GM21360 (cell line): ENCODE data around the gene TOP3B.

Source experiments
- ATAC-seq: cut with Tn5 transposase; IDR thresholded peaks from one replicate; pipeline ENCODE4 v1.9.1; 2021; ENCODE audit warnings: mild to moderate bottlenecking, moderate library complexity; ENCODE audit not compliant: unreplicated experiment

Gene TOP3B

GRCh38 chr22:22011964-22012363 is 29.4 kb upstream of the TOP3B start:
- ATAC-seq, result no peak

DNA sequence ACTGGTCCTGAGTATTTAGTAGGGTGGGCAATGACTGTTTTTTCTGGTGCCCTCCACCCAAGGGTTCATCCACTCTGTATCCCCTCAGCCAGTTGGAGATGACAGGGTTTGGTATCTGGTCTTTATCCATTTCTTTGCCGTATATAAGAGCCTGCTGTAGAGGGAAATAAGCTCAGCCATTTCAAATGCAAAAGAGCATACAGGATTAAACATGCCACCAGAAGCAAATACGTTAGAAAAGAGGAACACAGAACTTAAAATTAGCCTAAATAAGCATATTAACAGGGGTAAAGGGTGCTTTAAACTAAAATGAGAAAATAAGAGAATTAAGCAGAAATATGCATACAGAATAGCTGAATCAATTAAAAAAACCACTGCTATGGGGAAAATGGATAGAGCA is 27.8 kb upstream of the TOP3B start:
- no peak for ATAC-seq

DNA sequence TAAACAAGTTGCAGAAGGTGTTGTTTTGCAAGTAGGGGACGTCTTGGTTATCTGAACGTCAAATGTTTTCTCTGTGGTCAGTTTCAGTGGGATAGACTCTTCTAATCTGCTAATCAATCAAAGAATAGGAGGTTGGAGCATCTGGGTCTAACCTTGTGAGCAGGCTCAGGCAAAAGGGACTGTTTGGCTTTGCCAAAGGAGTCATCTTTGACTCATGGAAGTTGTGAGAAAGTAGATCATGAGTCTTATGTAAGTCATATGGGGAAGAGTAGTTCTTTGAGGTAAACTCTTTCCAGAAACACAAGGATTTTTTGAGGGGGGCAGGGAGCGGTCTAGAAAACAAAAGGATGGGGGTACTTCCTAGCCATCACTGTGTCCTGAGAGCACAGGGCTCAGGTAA is 27.1 kb upstream of the TOP3B start:
- no peak for ATAC-seq

DNA sequence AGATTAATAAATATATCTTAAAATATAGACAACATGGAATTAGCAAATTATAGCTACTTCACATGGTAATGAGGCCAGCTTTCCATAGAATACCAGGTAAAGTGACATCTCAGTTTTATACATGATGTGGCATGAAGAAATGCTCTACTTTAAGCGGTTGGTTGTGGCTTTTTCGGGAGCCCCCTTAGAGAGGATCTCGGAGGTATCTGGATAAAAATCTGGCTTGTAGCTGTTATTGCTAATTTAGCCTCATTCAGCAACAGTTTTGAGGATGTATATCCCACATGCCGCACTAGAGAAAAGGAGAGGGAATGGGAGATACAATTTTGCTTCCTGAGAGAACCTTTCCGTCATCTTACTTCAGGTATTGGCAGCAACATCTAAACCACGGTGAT is 24.0 kb upstream of the TOP3B start:
- no peak for ATAC-seq

DNA sequence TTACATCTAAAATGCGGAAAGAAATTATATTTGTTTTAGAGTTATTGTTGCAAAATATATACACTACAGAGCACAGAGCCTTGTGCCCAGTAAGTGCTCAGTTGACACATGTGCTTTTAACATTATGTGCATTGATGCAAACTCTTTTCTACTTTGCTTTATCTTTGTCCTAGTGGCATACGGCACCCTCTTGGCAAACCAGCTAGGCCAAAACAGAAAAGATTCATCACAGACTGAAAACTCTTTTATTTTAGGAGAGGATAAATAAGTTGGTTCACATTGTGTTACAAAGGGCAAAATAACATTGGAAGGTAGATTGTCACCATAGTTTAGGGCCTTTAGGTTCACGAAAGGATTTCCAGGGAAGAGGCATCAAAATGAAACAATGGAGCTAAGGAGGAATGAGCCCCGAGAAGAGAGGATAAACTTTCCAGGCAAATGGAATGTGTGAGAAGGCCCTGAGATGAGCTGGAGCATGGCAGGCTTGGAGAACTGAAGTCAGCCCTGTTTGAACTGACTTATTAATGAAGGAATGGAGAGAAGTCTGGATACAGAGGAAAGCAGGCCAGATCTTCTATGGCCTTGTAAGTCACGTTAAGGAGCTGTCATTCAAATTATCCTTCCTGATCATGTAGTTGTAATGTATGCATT is 23.5 kb upstream of the TOP3B start:
- no peak for ATAC-seq

- ATAC-seq, result no peak
Observed at GRCh38 chr22:22003233-22003632, 20.6 kb upstream of the TOP3B start.

DNA sequence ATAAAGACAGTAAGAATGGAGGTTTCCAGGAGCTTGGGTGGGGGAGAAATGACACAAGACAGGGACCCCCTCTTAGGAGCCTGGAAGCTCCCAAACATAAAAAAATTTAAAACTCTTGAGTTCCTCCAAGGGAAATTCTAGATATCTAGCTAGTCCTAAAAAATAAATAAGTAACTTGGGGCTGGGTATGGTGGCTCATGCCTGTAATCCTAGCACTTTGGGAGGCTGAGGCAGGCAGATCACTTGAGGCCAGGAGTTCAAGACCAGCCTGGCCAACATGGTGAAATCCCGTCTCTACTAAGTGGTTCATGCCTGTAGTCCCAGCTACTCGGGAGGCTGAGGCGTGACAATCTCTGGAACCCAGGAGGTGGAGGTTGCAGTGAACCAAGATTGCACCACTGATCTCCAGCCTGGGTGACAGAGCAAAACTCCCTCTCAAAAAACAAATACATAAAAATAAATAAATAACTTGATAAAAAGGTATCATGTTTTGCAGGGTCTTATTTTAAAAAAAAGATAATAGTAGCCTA is 20.0 kb upstream of the TOP3B start:
- ATAC-seq, result no peak

- no peak for ATAC-seq
Observed at GRCh38 chr22:22001664-22002525, 19.3 kb upstream of the TOP3B start.

- ATAC-seq, result no peak
Observed at GRCh38 chr22:21998595-21999247, 16.1 kb upstream of the TOP3B start.

DNA sequence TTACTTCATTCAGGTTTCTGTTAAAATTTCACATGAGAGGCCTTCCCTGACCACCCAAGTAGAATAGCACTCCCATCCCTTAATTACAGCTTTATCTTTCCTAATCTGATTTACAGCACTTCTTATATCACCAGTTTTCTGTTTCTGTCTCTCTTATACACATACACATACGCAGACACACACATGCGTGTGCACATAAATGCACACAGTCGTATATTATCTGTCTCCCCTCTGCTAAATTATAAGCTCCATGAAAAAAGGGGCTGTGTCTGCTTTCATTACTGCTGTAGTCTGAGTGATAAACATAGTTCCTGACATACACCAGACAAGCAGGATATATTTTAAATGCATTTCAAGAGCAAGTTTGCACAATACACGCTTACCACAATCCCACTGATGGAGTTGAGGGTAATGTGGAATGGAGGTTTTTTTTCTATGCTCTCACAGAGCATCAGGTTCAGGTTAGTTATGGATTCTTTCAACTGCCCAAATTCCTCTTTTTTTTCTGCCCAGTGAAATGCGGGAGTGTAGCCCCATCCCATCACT is 13.7 kb upstream of the TOP3B start:
- ATAC-seq, result no peak

DNA sequence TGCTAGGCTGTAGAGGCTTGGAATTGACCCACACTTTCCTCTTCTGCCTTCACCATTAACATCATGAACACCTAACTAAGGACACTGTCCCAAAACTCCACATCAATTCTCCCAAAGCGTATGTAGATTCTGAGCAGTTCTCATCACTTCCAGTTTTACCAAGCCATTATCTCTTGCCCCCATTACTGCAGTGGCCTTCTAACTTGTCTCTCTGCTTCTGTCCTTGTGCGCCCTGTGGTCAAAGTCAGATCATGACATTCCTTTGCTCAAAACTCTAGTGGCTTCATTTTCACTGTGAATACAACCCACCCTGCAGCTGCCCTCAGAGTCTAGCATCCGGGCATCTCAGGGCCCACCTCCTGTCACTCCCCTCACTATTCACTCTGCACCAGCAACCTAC is 13.1 kb upstream of the TOP3B start:
- ATAC-seq, result no peak

DNA sequence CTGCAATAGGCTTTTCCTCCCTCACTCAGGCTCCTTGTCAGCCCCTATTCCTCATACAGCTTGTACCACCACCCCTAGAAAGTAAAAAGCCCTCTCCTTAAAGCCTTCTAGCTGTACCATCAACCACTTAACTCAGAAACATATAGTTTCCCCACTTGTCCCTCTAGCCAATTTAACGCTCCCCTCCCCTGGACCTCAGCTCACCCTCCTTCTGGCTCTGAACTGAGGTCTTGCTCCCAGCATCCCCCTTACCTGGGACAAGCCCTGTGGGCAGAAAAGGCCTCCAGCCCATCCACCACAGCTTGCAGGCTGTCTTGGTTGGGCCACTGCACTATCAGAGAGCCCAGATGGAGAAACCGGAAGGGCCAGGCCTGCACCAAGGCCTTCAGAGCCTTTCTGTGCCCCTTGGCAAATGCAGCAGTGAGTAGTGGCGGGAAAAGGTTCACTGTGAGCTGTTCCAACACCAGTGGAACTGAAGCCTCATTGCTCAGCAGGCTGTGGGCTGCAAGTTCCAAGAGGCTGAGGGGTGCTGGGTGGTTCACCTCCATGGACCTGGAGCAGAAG is 12.4 kb upstream of the TOP3B start:
- ATAC-seq, result no peak

DNA sequence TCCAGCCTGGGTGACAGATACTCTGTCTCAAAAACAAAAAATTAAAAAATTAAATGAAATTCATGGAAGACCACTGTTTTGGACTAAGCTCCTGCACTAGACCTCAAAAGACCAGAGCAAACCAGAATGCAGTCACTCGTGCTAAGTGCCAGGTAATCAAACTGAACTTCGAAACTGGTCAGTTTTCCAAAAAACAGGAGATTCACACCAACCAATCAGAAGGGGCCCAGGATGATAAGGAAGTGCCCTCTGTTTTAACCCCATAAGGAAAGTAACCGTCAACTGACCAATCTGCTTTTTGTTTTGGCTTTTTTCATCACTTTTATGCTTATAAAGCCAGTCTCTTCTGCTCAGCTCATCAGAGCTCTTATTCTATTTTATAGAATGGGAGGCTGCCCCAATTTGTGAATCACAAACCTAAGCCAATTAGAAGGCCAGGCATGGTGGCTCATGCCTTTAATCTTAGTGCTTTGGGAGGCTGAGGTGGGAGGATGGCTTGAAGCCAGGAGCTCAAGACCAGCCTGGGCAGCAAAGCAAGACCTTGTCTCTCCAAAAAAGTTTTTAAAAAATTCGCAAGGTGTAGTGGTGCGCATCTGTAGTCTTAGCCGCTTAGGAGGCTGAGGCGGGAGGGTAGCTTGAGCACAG is 10.1 kb upstream of the TOP3B start:
- ATAC-seq, result no peak

DNA sequence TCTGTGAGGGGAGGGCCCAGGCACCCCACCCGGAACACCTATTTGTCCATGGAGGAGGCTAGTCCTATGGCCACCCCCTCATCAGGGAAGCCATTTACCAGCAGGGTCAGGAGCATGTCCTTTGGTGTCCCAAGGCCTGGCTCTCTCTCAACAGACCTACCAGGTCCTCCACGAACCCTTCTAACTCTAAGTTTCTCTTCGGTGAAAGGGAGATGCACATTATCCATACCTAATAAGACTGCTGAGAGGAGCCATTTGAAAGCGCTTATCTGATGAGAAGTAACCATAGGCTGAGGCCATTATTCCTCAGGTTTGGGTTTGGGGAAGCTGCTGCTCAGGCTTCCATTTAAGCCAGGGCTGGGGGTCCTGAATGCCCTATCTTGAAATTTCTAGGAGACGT is 9.2 kb upstream of the TOP3B start:
- ATAC-seq, result no peak

DNA sequence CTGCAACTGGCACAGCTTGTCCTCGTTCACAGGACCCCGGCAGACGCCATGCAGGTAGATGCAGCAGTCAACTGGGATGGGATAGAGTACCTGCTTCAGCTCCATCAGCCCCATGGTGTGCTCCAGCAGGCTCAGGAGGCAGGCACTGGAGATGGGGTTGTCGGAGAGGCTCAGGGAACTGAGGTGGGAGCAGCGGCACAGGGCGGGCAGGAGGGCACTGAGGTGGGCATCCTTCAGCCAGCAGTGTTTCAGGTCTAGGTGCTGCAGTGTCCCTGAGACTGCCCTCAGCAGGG is 8.7 kb upstream of the TOP3B start:
- ATAC-seq, result no peak

DNA sequence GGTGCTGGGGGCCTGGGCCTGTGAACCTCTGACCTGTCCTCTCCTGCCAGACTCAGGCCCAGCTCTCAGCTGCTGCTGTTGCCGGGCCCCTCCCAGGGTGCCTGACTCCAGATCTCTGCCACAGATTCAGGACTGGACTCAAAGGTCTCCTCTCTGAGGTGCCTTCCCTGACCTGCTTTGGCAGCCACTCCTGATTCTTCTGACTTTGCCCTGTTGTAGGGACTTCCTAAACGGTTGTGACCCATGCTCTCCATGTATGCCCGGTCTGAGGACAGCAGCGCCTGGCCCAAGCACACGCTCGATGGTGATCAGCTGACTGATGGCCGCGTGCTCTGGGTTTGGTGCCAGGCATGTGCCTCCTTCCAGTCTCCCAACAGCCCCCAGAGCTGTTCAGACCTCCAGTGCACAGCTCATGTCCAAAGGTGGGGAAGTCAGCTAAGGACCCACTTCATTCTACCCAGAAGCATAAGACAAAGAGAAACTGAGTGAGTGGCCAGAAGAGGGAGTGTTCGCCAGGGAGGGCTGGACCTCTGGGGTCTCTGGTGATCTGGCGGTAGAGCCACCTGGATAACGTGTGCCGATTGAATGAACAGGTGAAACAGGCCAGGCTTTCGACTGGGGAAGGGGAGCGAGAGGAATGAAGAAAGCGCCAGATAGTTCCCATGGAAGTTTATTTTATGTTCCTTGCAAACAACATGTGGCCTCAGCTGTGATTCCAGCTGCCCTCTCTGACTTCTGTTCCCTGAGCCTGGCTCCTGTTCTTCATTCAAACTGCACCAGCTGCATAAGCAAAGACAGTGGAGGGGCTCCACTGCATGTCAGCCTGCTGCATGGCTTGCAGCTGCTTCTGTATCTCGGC is 8.1 kb upstream of the TOP3B start:
- no peak for ATAC-seq

GRCh38 chr22:21989049-21989448 is 6.5 kb upstream of the TOP3B start:
- no peak for ATAC-seq

GRCh38 chr22:21985214-21985613 is 2.6 kb upstream of the TOP3B start:
- ATAC-seq, result no peak

DNA sequence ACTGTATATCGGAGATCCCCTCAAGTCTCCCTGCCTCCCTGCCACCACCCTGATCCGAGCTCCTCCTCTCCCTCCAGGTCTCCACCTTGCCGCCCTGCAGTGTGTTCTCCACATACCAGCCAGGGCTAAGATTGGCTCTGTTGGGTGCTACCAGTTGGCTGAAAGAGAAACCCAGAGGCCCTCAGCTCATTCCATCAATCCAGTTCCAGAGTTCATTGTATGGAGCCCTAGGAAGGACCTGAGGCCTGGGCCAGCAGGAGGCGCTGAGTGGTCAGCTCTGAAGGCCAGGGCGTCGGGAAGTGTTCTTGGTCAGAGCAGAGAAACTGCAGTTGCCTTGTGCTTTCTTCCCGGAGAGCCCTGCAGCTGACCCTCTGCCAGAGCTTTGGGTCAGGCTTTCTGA is 2.2 kb upstream of the TOP3B start:
- ATAC-seq, result no peak

DNA sequence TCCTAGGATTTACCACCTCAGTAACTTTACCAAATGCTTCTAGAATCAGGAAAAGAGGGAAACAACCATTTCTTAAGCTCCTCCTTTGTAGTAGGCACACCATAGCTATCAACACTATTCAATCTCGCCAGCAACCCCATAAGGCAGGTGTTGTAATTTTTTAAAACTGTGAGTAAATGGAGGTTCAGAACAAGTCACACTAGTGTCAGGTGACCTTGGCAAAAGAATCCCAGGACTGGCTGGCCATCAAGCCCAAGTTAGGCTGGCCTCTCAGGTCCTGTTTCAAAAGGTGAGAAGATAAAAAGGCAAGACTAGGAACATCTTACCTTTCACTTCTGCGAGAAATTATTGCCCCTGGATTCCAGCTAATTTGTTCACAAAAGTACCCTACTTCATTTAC is 713 bp downstream of the TOP3B start:
- ATAC-seq, result no peak
